ENCODE data around the gene CRYL1.

Gene CRYL1

DNA sequence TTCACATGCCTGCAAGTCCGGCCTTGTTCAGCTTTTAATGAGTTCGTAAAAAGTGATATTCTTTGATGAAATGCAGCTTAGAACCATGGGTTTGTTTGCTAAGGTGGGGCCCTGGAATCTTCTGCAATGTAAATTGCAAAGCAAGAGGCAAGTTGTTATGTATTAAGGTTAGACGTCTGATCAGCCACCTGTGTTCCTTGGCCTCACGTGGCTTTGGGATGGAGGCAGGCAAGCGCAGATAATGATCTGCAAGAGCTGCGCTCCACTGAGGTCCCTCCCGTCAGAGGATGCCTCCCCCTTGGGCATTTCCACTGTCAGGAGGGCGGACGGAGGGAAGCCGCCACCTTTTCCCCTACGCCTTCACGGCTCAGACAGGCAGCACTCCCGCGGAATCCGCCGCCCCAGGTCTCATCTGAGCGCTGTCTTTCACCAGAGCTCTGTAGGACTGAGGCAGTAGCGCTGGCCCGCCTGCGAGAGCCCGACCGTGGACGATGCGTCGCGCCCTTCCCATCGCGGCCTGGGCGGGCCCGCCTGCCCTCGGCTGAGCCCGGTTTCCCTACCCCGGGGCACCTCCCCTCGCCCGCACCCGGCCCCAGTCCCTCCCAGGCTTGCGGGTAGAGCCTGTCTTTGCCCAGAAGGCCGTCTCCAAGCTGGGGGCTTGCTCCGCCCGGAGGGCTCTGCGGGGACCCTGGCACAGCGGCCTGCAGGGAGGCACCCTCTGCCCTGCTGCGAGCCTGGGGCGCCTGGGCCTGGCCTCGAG lies 110.9 kb downstream of the CRYL1 start:
- TF ChIP-seq, protein P1, sequence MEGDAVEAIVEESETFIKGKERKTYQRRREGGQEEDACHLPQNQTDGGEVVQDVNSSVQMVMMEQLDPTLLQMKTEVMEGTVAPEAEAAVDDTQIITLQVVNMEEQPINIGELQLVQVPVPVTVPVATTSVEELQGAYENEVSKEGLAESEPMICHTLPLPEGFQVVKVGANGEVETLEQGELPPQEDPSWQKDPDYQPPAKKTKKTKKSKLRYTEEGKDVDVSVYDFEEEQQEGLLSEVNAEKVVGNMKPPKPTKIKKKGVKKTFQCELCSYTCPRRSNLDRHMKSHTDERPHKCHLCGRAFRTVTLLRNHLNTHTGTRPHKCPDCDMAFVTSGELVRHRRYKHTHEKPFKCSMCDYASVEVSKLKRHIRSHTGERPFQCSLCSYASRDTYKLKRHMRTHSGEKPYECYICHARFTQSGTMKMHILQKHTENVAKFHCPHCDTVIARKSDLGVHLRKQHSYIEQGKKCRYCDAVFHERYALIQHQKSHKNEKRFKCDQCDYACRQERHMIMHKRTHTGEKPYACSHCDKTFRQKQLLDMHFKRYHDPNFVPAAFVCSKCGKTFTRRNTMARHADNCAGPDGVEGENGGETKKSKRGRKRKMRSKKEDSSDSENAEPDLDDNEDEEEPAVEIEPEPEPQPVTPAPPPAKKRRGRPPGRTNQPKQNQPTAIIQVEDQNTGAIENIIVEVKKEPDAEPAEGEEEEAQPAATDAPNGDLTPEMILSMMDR (IDR thresholded peaks at IDR 0.05), result no peak
- Histone ChIP-seq H3K9me3 (ENCODE audit: control insufficient read depth, low read length) (no peaks in the 10 kb centered on the region), H3K27ac (no peak overlapping the region), H3K4me1 (no peaks in the 10 kb centered on the region), H3K36me3 (ENCODE audit: control insufficient read depth, insufficient read depth, low read length) (no peaks in the 10 kb centered on the region), H3K4me2 (ENCODE audit: low read length) (peak overlapping the region; percentile 51), H2AFZ (peak overlapping the region; percentile 64), H3K9ac (no peak overlapping the region), H3K27me3 (ENCODE audit: control insufficient read depth, insufficient read depth, low read length) (no peaks in the 10 kb centered on the region), H3K79me2 (no peaks in the 10 kb centered on the region), H3K4me3 (ENCODE audit: low read depth, low read length) (no peak overlapping the region)

DNA sequence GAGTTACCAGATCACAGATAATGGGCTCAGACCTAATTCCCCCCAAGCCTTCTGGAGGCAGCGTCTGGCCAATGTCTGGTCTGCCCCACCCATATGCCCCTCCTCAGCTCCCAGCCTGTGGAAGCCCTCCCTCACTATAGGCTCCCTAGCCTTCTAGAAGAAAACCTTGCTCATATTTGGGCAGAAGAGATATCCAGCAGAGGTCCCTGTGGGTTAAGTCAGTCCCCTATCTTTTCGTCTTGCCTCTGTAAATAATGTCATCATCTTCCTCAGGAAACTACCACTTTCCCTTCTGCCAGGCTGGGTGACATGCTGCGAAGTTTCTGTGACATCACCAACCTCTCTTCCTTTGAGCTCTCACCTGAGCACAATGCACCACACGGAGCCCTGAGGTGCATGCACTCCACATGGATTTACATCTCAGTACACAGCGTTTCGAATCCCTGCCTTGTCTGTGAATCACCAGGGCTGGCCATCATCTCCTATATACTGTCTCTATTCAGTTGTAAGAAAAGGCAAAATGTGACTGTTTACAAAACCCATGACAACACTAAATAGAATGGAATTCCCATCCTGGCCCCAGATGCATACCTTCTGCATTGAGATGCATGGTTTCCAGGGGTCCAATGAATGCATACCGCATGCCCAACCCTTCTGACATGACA lies 112.8 kb downstream of the CRYL1 start:
- Histone ChIP-seq H3K4me3 (ENCODE audit: low read depth, low read length) (no peak overlapping the region), H3K27ac (no peak overlapping the region), H2AFZ (no peak overlapping the region), H3K36me3 (ENCODE audit: control insufficient read depth, insufficient read depth, low read length) (no peaks in the 10 kb centered on the region), H3K27me3 (ENCODE audit: control insufficient read depth, insufficient read depth, low read length) (no peaks in the 10 kb centered on the region), H3K9ac (no peak overlapping the region), H3K4me1 (no peaks in the 10 kb centered on the region), H3K79me2 (no peaks in the 10 kb centered on the region), H3K4me2 (ENCODE audit: low read length) (no peak overlapping the region), H3K9me3 (ENCODE audit: control insufficient read depth, low read length) (no peaks in the 10 kb centered on the region)
- TF ChIP-seq, protein P1 (IDR thresholded peaks at IDR 0.05), result no peak

DNA sequence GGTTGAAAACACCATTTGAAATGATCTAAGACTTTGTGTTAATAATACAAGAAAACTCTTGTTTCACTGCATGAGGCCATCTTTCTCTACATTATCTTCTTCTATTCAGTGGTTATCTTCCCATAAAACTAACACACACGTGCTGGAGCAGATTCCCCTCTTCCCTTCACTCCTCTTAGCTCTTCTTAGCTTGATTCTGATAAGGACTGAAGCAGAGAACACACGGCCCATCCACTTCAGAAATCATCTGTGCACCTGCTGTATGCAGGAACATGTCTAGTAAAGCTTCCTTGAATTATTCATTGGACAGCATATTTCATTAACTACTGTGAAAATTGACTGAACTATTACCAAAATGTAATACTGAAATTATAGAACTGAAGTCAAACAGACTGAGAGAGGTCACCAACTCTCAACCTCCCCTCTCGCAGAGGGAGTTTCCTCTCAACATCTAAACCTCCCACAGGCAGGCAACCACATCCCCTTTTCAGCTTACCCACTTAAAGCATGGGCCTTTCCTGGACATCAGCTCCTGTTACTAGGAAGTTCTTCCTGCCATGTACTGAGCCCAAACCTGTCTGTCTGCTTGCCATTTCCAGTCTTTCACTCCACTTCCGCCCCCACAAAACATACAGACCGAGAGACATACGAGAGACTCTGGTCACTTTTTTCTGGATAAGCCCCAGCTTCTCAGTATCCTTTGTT lies 113.9 kb downstream of the CRYL1 start:
- no peaks in the 10 kb centered on the region for H3K27me3 ChIP-seq (ENCODE audit: control insufficient read depth, insufficient read depth, low read length)
- no peak overlapping the region for H3K4me3 ChIP-seq (ENCODE audit: low read depth, low read length)
- H3K9ac ChIP-seq, result no peak overlapping the region
- TF ChIP-seq, protein P1 (IDR thresholded peaks at IDR 0.05), result no peak
- H2AFZ ChIP-seq, result no peak overlapping the region
- H3K27ac ChIP-seq, result no peak overlapping the region
- no peaks in the 10 kb centered on the region for H3K79me2 ChIP-seq
- H3K9me3 ChIP-seq (ENCODE audit: control insufficient read depth, low read length), result no peaks in the 10 kb centered on the region
- H3K4me2 ChIP-seq (ENCODE audit: low read length), result no peak overlapping the region
- H3K36me3 ChIP-seq (ENCODE audit: control insufficient read depth, insufficient read depth, low read length), result no peaks in the 10 kb centered on the region
- no peaks in the 10 kb centered on the region for H3K4me1 ChIP-seq

DNA sequence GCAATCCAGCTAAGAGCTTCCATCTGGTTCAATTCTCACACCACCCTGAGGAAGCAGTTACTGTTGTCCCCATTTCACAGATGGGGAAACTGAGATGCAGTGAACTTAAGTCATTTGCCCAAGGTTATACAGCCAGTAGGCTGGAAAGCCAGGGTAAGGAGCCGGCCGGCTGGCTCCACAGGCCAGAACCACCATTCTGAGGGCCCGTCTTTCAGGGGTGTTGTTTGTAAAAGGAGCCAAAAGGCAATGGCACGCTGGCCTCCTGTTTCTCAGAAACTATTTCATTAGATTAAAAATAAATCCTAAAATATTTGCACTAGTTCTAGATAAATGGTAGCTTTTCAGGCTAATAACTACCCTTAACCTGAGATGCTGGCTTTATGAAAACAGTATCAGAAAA lies 114.9 kb downstream of the CRYL1 start:
- no peaks in the 10 kb centered on the region for H3K79me2 ChIP-seq
- H3K9ac ChIP-seq, result no peak overlapping the region
- no peaks in the 10 kb centered on the region for H3K36me3 ChIP-seq (ENCODE audit: control insufficient read depth, insufficient read depth, low read length)
- H3K4me1 ChIP-seq, result no peaks in the 10 kb centered on the region
- TF ChIP-seq, protein P1 (IDR thresholded peaks at IDR 0.05), result no peak
- no peaks in the 10 kb centered on the region for H3K9me3 ChIP-seq (ENCODE audit: control insufficient read depth, low read length)
- no peak overlapping the region for H3K4me2 ChIP-seq (ENCODE audit: low read length)
- no peak overlapping the region for H2AFZ ChIP-seq
- H3K4me3 ChIP-seq (ENCODE audit: low read depth, low read length), result no peak overlapping the region
- no peak overlapping the region for H3K27ac ChIP-seq
- H3K27me3 ChIP-seq (ENCODE audit: control insufficient read depth, insufficient read depth, low read length), result no peaks in the 10 kb centered on the region

Data from parathyroid adenoma (tissue), 2 donors.